Endothelial cell of hepatic sinusoid (primary cell): ENCODE data around the gene MAG.

Experiments used
- in situ Hi-C: cut with HindIII; loops from 2 replicates; pipeline ENCODE4 v1.10.0; 2017; ENCODE audit warnings: low sequenced_read_pairs

MAG gene

GRCh38 chr19:35264268-35265125 lies 27.5 kb upstream of the MAG start:
- in situ Hi-C loops: no loop called here

- in situ Hi-C loops: no loop called here
Measured at GRCh38 chr19:35265126-35265899, 26.6 kb upstream of the MAG start.

- in situ Hi-C loops: no loop called here
Measured at GRCh38 chr19:35265900-35266519, 26.0 kb upstream of the MAG start.

- in situ Hi-C loops: no loop called here
Measured at GRCh38 chr19:35266520-35267352, 25.2 kb upstream of the MAG start.

- in situ Hi-C loops: no loop called here
Measured at GRCh38 chr19:35267353-35267817, 24.6 kb upstream of the MAG start.

GRCh38 chr19:35267818-35268535 lies 24.0 kb upstream of the MAG start:
- in situ Hi-C loops: no loop called here

- in situ Hi-C loops: no loop called here
Measured at GRCh38 chr19:35268536-35269437, 23.2 kb upstream of the MAG start, which contains the start of gene USF2. Gene USF2 (plus strand): TSS chr19:35268962. CDS start chr19:35269102, 140 bp downstream.

- in situ Hi-C loops: no loop called here
Measured at GRCh38 chr19:35269438-35270117, 22.4 kb upstream of the MAG start.

- in situ Hi-C loops: no loop called here
Measured at GRCh38 chr19:35270381-35270811, 21.6 kb upstream of the MAG start.

GRCh38 chr19:35271546-35271945 lies 20.4 kb upstream of the MAG start:
- in situ Hi-C loops: no loop called here

GRCh38 chr19:35272122-35272719 lies 19.7 kb upstream of the MAG start:
- in situ Hi-C loops: no loop called here

- in situ Hi-C loops: no loop called here
Measured at GRCh38 chr19:35272954-35273649, 18.9 kb upstream of the MAG start.

- in situ Hi-C loops: no loop called here
Measured at GRCh38 chr19:35273686-35274259, 18.2 kb upstream of the MAG start.

- in situ Hi-C loops: no loop called here
Measured at GRCh38 chr19:35274323-35274722, 17.6 kb upstream of the MAG start.

GRCh38 chr19:35276706-35277281 lies 15.2 kb upstream of the MAG start:
- in situ Hi-C loops: loop anchor here (25.0 kb wide), 1 partner anchor 161 kb away; the partner anchor contains the start of gene FFAR2

- in situ Hi-C loops: loop anchor here (25.0 kb wide), 1 partner anchor 159 kb away; the partner anchor contains the start of gene FFAR2
Measured at GRCh38 chr19:35278578-35279284, 13.2 kb upstream of the MAG start.
